MM.1S (cell line): ENCODE measurements around the gene OSCP1.

ENCODE experiments used
- CTCF ChIP-seq: fragments of 300-600 bp; sonication (generic); IDR thresholded peaks from 2 replicates; pipeline ENCODE4 v1.5.1; 2016; ENCODE audit warnings: antibody characterized with exemption, low read length, mixed read lengths
- EZH2 ChIP-seq: fragments of 300-600 bp; sonication (generic); optimal IDR thresholded peaks from 2 replicates; pipeline ENCODE3; 2017; ENCODE audit warnings: low read depth, mild to moderate bottlenecking, antibody characterized with exemption, low read length, mixed read lengths

DNA sequence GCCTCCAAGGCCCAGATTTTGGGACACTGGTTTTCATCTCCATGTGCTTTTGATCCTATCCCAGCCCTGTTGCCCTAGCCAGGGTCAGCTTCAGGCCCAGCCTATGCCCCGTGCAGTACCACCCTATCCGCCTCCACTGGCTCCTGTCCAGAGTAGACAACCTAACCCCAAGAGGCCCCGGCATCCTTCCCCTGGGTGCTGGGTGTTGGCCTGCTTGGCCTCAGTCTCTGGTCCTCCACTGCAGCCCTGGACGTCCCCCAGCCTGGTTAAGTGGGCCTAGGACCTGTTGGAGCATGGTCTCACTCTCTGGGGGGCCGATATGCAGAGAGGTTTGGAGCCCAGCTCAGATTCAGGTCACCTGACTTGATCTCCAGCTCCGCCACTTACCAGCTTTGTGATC lies 30.8 kb upstream of the OSCP1 start:
- TF ChIP-seq CTCF = no peak
- TF ChIP-seq EZH2 = no peak
